ENCODE data around the gene PRKCZ. TPM values are rescaled to one million over a fixed set of nuclear protein-coding genes. Genes with fewer than 3 reads are reported as not detected.

Gene PRKCZ
- total RNA-seq, 4 donors from 2014 or later, result 3.1 to 5.4 (median 4.7) TPM

DNA sequence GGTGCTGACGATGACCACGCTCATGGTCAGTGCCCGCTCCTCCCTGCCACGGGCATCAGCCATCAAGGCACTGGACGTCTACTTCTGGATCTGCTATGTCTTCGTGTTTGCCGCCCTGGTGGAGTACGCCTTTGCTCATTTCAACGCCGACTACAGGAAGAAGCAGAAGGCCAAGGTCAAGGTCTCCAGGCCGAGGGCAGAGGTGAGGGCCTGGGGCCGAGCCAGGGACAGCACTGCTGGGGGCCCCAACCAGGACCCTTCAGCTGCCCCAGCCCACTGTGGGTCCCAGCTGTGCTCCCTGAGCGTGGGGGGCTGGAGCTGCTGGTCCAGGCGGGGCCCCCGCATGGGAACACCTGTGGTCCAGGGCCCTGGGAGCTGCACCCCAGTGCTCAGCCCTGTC is 20.6 kb upstream of the PRKCZ start:
- TF ChIP-seq POLR2AphosphoS5 (IDR thresholded peaks at IDR 0.05), result no peak
- TF ChIP-seq EP300 (IDR thresholded peaks at IDR 0.05), result no peak
- TF ChIP-seq POLR2A (IDR thresholded peaks at IDR 0.05; ENCODE audit: low read depth), result no peak
- TF ChIP-seq CTCF (IDR thresholded peaks at IDR 0.05), result no peak
- H3K4me1 ChIP-seq, result peaks cover 7 to 14% (median 11%) of the 10 kb centered on the region in 4 donors
- 90% methylated on average over 13 of the region's 15 CpGs for WGBS
- no peaks in the 10 kb centered on the region for H3K9me3 ChIP-seq
- H3K27ac ChIP-seq (replicated peaks in 1 of 4), result no peak overlapping the region
- intact Hi-C loops (cut with DNase I), result no loop called here
- no peak overlapping the region for H3K4me3 ChIP-seq
- DNase-seq (ENCODE audit: extremely low spot score), result no peak
- peaks cover 0 to 65% (median 0%) of the 10 kb centered on the region in 4 donors for H3K27me3 ChIP-seq
- H3K36me3 ChIP-seq, result no peaks in the 10 kb centered on the region

DNA sequence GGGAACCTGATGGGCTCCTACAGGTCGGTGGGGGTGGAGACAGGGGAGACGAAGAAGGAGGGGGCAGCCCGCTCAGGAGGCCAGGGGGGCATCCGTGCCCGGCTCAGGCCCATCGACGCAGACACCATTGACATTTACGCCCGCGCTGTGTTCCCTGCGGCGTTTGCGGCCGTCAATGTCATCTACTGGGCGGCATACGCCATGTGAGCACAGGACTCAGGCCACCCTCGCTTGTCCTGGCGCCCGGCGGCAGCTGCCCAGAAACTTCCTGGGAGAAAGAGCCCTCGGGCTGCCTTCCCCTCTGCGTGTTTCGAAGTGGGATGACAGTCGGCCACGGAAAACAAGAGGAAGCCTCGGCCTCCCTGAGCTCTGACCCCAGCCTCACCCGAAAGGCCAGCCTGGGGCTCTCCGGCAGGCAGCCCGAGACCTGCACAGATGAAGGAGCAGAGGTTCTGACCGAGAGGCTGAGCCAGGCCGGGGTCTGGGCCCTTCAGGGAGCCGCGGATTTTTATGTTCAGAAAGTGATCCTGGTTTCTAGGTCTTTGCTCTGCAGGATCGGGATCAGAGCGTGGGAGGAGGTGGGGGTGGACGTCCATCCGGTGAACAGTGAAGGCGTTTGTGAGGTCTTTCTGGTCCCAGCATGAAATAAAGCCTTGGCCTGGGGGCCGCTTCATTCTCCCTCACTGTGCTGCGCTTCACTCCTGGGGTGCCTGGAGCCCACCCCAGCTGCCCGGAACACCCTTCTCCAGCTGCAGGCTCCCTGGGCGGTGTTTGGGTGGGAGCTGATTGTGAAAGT is 19.9 kb upstream of the PRKCZ start:
- peaks cover 3 to 10% (median 8%) of the 10 kb centered on the region in 4 donors for H3K4me1 ChIP-seq
- no peaks in the 10 kb centered on the region for H3K36me3 ChIP-seq
- H3K4me3 ChIP-seq, result no peak overlapping the region
- no peak overlapping the region for H3K27ac ChIP-seq (replicated peaks in 1 of 4)
- no peak for DNase-seq (ENCODE audit: extremely low spot score)
- TF ChIP-seq CTCF (IDR thresholded peaks at IDR 0.05) (no peak), POLR2AphosphoS5 (IDR thresholded peaks at IDR 0.05) (no peak), EP300 (IDR thresholded peaks at IDR 0.05) (no peak), POLR2A (IDR thresholded peaks at IDR 0.05; ENCODE audit: low read depth) (no peak)
- H3K27me3 ChIP-seq, result peaks cover 0 to 65% (median 0%) of the 10 kb centered on the region in 4 donors
- WGBS, result 82% methylated on average over 41 of the region's 42 CpGs
- intact Hi-C loops (cut with DNase I), result no loop called here
- no peaks in the 10 kb centered on the region for H3K9me3 ChIP-seq

DNA sequence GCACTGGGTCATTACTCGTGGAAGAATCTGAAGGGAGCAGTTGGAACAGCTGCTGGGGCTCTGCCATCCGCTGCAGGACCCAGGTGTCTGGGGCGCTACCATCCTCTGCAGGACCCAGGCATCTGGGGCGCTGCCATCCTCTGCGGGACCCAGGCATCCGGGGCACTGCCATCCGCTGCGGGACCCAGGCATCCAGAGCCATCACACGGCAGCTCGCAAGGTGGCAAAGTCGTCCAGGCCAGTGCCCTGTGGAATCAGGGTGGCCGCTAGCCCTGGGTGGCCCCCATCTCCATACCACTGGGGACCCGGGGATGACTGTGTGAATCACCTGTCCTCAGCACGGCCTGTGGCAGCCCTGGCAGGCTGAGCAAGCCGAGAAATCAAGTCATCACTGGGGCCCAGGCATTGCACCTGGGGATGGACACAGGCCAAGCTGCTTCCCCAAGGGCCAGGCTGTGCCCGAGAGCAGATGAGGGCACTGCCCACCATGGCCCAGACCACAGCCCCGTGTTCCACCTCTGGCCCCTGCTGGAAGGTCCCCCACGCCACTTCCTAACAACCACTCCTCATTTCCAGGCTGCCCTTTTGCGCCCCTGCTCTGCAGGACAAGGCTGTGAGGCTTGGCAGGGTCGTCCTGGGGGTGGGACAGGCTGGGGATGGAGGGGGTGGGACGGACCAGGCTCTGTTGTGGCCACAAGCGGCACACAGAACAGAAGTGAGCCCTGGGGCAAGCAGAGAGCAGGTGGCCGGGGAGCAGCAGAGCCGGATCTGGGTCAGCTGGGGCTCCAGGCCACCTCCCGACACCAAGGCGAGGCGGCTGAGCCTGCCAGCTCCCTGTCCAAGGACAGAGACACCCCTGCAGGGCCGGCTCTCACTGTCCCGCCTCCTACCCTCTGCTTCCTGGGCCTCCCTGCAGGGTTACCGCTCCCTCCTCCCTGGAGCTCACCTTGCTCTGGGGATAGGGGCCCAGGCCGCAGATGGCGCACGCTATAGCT is 18.4 kb upstream of the PRKCZ start:
- intact Hi-C loops (cut with DNase I), result no loop called here
- H3K4me3 ChIP-seq, result no peak overlapping the region
- TF ChIP-seq POLR2AphosphoS5 (IDR thresholded peaks at IDR 0.05) (no peak), EP300 (IDR thresholded peaks at IDR 0.05) (no peak), CTCF (IDR thresholded peaks at IDR 0.05) (no peak), POLR2A (IDR thresholded peaks at IDR 0.05; ENCODE audit: low read depth) (no peak)
- H3K4me1 ChIP-seq, result no peaks in the 10 kb centered on the region
- no peaks in the 10 kb centered on the region for H3K9me3 ChIP-seq
- no peak overlapping the region for H3K27ac ChIP-seq (replicated peaks in 1 of 4)
- H3K27me3 ChIP-seq, result peaks cover 0 to 71% (median 0%) of the 10 kb centered on the region in 4 donors
- H3K36me3 ChIP-seq, result no peaks in the 10 kb centered on the region
- 82% methylated on average over 18 of the region's 33 CpGs for WGBS
- no peak for DNase-seq (ENCODE audit: extremely low spot score)

- Histone ChIP-seq H3K36me3 (no peaks in the 10 kb centered on the region), H3K9me3 (peaks cover 0 to 4% (median 0%) of the 10 kb centered on the region in 4 donors), H3K27ac (replicated peaks in 1 of 4) (no peak overlapping the region), H3K27me3 (peaks cover 0 to 77% (median 0%) of the 10 kb centered on the region in 4 donors), H3K4me3 (no peak overlapping the region), H3K4me1 (no peaks in the 10 kb centered on the region)
- DNase-seq (ENCODE audit: extremely low spot score), result no peak
- 87% methylated on average over 12 of the region's 14 CpGs for WGBS
- intact Hi-C loops (cut with DNase I), result no loop called here
- no peak for TF ChIP-seq EP300 (IDR thresholded peaks at IDR 0.05)
Measured at GRCh38 chr1:2032737-2033136, 17.5 kb upstream of the PRKCZ start.

DNA sequence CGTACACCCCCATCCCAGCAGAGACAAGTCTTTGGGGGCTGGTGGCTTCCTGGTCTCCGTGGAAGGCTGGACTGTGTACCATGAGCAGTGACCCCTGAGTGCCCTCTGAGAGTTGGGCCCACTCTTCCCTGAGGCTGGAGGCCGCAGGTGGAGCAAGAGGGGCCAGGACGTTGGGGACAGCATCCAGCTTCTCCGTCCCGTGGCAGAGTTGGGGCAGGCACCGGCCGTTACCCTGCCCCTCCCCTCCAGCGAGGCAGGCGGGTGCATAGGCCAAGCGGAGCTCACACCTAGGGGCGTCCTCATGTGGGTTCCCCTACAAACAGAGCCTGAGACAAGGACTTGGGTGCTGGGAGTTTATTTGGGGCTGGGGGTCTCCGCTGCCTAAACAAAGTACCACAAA is 17.0 kb upstream of the PRKCZ start:
- DNase-seq (ENCODE audit: extremely low spot score), result no peak
- H3K27ac ChIP-seq (replicated peaks in 1 of 4), result no peak overlapping the region
- peaks cover 0 to 8% (median under 1%) of the 10 kb centered on the region in 4 donors for H3K9me3 ChIP-seq
- intact Hi-C loops (cut with DNase I), result no loop called here
- no peak overlapping the region for H3K4me3 ChIP-seq
- no peaks in the 10 kb centered on the region for H3K4me1 ChIP-seq
- no peaks in the 10 kb centered on the region for H3K36me3 ChIP-seq
- TF ChIP-seq POLR2A (IDR thresholded peaks at IDR 0.05; ENCODE audit: low read depth) (no peak), EP300 (IDR thresholded peaks at IDR 0.05) (no peak), CTCF (IDR thresholded peaks at IDR 0.05) (no peak), POLR2AphosphoS5 (IDR thresholded peaks at IDR 0.05) (no peak)
- WGBS, result 73% methylated on average over 3 of the region's 13 CpGs
- peaks cover 0 to 79% (median 0%) of the 10 kb centered on the region in 4 donors for H3K27me3 ChIP-seq

All from esophagus muscularis mucosa (tissue), 4 donors.